ENCODE data around the gene ABCA13.
"Not testable (repeated sequence)": the region's sequence is repeated elsewhere in the genome, so short reads cannot be mapped to it uniquely, and the experiment has no call there.

Gene ABCA13, protein sequence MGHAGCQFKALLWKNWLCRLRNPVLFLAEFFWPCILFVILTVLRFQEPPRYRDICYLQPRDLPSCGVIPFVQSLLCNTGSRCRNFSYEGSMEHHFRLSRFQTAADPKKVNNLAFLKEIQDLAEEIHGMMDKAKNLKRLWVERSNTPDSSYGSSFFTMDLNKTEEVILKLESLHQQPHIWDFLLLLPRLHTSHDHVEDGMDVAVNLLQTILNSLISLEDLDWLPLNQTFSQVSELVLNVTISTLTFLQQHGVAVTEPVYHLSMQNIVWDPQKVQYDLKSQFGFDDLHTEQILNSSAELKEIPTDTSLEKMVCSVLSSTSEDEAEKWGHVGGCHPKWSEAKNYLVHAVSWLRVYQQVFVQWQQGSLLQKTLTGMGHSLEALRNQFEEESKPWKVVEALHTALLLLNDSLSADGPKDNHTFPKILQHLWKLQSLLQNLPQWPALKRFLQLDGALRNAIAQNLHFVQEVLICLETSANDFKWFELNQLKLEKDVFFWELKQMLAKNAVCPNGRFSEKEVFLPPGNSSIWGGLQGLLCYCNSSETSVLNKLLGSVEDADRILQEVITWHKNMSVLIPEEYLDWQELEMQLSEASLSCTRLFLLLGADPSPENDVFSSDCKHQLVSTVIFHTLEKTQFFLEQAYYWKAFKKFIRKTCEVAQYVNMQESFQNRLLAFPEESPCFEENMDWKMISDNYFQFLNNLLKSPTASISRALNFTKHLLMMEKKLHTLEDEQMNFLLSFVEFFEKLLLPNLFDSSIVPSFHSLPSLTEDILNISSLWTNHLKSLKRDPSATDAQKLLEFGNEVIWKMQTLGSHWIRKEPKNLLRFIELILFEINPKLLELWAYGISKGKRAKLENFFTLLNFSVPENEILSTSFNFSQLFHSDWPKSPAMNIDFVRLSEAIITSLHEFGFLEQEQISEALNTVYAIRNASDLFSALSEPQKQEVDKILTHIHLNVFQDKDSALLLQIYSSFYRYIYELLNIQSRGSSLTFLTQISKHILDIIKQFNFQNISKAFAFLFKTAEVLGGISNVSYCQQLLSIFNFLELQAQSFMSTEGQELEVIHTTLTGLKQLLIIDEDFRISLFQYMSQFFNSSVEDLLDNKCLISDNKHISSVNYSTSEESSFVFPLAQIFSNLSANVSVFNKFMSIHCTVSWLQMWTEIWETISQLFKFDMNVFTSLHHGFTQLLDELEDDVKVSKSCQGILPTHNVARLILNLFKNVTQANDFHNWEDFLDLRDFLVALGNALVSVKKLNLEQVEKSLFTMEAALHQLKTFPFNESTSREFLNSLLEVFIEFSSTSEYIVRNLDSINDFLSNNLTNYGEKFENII (N-terminal part only)

DNA sequence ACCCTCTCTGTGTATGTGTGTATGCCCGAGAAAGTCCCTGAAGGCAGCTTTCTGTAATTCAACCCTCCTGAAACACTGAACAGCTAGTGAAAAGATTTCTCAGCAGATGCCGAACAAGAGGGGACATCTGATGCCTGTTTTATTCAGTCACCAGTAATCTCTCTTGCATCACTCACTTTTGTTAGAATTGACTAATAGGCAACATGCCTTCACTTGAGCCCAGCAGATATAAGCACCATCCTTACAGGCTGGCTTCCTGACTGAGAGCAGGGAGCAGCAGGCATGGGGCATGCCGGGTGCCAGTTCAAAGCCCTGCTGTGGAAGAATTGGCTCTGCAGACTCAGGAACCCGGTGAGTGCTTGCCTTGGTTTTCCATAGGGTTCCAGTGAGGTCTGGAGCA is at the start of gene ABCA13:
Gene ABCA13 (plus strand): TSS at position 257 of the 400 bp plus-strand sequence. CDS start 26 bp downstream, at position 283.
- DNase-seq: peak; percentile 17

DNA sequence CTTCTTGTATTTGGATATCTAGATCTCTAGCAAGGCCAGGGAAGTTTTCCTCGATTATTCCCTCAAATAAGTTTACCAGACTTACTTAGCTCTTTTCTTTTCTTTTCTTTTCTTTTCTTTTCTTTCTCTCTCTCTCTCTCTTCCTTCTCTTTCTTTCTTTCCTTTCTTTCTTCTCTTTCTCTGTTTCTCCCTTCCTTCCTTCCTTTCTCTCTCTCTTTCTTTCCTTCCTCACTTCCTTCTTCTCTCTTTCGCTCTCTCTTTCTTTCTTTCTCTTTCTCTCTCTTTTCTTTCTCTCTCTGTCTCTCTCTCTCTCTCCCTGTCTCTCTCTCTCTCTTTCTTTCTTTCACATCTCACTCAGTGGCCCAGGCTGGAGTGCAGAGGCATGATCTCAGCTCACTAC is 45.2 kb upstream of the ABCA13 start:
- DNase-seq: no peak

DNA sequence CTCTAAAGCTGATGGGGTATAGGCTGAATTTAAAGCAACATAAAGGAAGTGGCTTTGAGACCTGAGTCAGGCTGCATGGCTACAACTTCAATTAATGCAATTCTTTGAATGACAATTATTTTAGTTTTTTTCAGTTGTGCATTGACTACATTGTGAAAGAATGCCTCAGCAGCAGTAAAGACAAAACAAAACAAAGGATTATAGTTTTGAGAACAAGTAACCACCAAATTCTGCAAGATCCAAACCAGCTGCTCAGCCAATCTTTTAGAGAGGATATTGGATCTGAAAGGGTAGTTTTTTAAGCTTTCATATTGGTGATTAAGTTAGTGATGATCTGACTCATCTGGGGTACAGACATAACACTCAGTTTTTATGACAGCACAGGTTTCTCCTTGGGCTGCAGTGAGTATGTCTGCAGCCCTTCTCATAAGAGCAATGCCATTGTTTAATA is 40.6 kb upstream of the ABCA13 start:
- DNase-seq: peak; percentile 61

DNA sequence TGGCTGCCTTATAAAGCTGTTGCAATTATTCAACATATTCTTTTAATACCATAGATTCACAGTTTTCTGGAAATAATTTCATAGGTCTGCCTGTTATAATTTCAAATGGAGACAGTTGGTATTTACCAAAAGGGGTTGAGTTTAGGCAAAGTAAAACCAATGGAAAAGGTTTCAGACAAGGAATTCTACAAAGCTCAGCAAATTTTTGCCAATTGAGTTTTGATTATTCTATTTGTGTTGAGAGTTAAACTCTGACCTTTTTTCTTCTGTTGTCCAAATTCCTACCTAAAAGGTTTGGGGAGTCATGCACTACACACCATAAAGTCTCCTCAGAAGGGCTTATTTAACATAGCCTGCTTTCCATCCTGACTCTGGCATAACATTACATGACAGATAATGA is 38.5 kb upstream of the ABCA13 start:
- no peak for DNase-seq

DNA sequence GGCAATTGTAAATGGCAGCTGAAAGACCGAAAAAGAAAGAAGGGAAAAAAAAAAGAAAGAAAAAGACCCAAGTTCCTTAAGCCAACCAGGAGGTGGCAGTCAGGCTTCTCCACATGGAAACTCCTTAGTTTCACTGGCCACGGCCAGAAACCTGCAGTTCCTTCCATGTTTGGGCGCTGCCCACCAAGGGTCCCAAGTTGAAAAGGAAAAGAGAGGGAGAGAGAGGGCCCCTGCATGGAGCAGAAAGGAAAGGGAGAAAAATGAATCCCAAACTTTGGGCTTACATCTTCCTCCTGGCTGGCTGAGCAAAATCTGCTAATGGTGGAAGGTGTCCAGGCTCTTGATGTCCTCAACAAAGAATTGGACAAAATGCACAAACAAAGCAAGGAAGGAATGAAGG is 31.8 kb upstream of the ABCA13 start:
- DNase-seq: no peak

DNA sequence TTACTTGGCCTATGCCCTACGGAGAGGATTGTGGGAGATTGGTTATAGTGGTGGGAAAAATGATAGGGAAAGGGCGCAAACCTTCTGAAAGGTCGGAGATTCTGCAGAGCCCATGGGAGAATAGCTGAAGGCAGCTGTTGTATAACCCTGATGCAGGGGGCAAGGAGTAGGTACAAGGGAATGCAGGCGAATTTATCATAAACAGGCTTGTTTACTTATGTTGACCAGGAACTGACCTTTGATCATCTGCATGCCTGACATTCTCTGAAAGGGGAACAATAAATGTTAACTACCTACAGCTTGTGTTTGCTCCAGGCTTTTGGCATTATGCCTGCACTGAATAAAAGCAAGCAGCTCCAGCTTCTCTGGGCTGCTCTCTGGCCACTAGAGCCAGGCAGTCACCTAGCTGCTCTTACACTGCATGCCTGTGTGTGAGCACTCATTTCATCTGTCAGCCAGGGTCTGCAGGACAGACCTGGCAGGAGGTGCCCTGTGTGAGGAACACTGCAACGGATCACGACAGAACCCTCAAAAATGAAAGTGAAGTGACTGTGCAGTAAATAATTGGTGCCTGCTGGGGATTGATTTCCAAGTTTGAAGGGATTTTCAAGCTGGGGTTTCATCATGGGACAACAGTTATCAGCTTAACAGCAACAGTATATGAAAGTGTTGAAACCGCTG is 31.1 kb upstream of the ABCA13 start:
- peak; percentile 21 for DNase-seq

DNA sequence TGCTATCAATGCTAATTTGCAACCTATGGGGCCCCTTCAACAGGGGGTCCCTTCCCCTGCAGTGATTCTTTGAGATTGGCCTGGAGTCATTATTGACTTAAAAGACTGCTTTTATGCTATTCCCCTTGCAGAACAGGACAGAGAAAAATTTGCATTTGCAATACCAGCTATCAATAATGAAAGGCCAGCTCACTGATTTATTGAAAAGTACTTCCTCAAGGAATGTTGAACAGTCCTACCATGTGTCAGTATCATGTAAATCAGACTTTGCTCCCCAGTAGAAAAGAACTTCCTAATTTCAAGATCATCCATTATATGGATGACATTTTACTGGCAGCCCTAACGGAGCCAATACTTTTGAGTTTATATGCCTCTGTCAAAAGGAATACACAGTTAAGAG is 29.7 kb upstream of the ABCA13 start:
- DNase-seq: no peak

DNA sequence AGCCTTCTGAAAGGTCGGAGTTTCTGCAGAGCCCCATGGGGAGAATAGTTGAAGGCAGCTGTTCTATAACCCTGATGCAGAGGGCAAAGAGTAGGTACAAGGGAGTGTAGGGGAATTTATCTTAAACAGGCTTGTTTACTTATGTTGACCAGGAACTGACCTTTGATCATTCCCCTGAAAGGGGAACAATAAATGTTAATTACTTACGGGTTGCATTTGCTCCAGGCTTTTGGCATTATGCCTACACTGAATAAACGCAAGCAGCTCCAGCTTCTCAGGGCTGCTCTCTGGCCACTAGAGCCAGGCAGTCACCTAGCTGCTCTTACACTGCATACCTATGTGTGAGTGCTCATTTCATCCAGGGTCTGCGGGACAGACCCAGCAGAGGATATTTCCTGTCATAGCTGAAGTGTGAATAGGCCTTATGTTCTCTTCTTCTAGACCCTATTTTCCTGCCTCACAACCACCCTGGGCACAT is 26.9 kb upstream of the ABCA13 start:
- no peak for DNase-seq

DNA sequence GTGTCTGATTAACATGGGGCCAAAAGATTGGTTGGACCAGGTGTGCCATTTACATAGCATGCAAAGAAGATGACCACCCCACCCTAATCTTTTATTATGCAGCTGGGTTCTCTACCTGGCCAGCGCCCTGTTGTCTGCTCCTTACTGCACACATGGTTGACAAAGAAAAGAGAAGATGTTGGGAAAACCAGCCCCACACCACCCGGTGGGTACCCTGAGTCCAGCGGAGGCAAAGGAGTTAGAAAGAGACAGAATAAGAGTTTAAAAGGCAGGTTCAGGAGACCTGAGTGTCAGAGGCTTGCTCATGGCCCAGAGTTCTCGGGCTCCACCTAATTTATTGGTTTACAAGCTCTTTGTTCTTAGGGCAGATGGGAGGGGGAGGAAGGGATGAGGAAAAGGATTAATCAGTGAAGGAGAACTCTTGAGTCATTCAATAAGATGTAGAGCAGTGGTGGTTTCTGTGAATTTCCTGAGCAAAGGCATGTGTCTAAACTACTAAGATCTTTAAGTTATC is 24.1 kb upstream of the ABCA13 start:
- no peak for DNase-seq

DNA sequence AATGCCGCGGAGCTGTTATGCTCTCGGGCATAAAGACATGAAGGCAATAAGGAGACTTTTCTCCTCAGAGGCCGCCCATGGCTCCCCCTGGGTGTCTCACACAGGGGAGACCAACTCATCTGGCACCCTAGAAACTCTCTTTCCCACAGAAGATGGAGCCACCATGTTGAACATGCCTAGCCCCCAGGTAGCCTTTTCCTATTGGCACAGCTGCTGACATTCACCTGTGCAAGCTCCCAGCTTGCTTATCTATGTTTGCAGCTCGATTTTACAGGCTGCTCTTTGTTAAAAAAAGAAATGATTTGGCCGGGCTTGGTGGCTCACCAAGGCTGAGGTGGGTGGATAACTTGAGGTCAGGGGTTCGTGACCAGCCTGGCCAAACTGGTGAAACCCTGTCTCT is 23.6 kb upstream of the ABCA13 start:
- not testable (repeated sequence) for DNase-seq

DNA sequence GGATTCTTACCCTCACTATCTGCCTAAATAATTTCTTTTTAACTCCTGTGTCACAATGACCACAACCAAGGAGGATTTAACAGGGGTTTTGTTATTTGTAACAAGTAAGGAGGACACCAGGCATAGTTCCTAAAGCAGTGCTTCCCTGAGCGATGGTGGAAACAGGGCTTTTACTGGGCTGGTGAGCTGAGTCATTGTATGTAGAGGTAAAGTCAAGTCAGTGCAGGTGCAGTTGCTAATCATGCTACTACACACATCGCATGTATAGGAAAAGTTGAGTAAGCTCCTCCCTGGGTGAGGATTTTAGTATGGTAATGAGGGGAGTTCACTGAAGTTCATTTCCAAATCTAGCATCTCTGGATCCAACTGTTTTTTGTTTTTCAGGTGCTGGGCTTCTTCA is 22.9 kb upstream of the ABCA13 start:
- no peak for DNase-seq

DNA sequence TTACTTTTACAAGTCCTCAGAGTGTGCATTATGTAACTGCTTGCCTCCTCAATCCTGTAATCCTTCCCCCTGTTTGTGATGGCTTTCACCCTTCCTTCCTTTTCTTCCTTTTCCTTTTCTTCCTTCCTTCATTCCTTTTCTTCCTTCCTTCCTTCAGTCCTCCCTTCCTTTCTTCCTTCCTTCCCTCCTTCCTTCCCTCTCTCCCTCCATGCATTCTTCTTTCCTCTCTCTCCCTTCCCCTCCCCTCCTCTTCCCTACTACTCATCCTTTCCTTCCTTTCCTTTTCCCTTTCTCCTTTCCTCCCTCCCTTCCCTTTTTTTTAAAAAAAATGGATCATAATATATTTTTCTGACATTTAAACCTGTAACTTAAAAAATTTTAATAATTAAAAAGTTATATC is 22.2 kb upstream of the ABCA13 start:
- DNase-seq: no peak

DNA sequence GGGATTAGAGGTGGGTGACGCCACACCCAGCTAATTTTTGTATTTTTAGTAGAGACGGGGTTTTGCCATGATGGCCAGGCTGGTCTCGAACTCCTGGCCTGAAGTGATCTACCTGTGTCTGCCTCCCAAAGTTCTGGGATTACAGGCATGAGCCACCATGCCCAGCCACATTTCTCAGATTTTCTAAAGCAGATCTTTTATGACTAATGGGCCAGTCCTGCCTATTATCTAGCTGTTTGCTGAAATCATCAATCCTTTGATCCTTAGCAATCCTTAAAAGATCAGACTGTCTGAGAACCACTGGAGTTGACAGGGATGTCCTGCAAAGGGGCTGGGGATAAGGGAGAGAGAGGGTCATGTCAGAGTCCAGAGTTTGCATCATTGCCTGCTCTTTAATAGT is 21.2 kb upstream of the ABCA13 start:
- DNase-seq: no peak

DNA sequence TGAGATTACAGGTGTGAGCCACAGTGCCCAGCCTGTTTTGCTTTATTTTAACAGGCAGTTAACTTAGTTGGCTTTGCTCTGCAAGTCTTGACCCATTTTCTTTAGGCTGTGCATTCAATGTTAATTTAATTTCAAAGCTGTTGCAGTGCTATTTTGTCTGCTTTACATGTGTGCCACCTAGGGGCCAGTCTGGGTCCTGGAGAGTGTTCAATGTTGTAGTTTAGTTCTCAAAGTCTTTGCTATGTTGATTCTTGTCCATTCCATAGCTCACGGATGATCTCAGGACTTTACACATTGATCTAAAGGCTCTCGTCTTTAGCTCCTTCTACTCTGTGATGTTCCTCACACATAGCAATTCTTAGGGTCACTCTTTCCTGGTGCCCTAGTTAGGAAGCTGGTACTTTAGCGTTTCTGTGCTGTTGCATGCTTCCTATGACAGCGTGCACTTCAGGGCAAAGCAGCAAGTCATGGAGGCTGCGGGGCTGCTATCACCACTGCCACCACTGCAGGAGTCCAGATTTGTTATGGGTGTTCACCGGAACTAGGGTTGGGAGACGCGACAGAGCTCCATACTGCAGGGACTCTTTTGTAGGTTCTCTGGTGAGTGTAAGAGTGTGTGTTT is 16.4 kb upstream of the ABCA13 start:
- DNase-seq: peak; percentile 49

DNA sequence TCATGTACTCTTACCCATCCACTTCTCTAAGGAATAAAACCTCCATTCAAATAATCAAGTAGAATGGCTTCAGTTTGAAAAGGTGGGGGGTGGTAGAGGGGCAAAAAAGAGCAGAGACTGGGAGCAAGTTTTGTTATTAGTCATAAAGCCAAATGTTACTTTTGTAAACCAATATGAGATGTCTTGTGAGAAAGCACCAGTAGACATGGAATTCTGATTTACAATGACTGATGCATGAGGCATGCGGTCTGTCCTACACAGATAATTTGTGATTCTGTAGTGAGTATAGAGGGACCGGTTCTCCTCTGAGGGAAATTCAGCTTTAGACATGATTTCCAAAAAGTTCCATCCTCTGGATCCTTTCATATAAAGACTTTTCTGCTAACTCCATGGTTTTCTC is 12.9 kb upstream of the ABCA13 start:
- DNase-seq: peak; percentile 53

DNA sequence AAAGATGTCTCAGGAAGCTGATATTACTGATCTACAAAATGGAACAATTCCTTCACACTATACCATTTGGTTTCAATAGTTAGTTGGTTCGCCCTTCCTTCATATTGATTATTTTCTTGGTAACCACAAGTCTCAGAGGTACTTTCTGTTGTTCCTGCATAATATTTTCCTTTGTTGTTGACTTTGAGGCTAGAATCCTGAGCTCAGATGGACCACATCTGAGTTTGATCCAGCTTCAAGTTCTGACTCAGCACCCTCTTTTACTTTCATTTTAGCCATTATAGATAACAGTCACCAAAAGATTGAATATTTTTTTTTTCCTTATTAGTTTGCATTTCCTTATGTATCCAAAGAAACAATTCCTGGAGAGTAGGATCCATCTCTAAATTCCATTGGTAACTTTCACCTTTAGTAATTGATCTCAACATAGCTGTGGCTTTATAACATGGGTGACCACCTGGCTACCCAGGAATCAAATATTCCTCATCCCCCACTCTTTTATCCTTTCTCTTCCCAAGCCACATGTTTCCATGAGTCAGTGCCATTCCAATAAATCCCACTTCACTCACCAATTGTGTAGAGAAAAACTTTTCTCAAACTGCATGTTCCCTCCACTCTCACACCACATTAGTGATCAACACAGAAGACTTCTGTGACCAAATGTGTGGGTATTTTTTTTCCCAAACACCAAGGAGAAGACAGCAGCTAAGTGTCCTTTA is 9.7 kb upstream of the ABCA13 start:
- DNase-seq: no peak

DNA sequence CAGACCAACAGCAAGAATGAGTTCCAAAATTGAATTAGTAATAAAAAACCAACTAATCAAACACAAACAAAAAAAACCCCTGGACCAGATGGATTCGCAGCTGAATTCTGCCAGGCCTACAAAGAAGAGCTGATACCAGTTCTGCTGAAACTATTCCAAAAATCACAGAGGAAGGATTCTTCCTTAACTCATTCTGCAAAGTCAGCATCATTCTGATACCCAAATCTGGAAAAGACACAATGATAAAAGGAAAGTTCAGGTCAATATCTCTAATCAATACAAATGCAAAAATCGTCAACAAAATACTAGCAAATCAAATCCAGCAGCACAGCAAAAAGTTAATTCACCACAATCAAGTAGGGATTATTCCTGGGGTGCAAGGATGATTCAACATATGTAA is 6.1 kb upstream of the ABCA13 start:
- no peak for DNase-seq

DNA sequence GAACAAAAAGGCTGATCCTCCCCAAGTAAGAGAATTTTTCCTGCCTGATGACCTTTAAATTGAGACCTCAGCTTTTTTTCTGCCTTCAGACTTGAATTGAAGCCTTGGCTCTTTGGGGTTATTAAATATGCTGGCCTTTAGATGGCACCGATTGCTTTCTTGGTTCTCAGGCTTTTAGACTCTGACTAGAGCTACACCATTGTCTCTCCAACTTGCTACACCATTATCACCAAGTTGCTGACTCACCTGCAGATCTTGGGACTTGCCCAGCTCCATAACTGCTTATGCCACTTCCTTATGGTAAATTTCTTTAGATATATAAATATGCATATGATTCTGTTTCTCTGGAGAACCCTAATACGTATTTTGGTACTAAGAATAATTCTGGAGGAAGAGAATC is 3.1 kb upstream of the ABCA13 start:
- DNase-seq: peak; percentile 26

DNA sequence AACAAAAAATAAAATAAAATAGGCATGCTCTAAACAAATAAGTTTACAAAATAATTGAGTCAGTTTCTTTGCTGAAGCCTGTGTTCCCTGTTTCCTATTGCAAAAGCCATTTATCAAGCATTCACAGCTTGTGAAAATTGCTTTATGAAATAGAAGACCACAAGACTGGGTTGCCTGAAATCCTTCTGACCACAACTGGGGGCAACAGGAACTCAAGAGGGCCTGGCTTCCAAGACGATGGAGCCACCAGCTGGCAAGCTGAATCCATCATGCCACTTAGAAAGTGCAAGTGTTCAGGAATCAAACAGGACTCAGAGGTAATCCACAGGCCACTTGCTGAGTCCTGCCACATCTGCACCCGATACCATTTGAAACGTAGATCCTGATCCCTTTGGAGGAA is 752 bp upstream of the ABCA13 start:
- no peak for DNase-seq

DNA sequence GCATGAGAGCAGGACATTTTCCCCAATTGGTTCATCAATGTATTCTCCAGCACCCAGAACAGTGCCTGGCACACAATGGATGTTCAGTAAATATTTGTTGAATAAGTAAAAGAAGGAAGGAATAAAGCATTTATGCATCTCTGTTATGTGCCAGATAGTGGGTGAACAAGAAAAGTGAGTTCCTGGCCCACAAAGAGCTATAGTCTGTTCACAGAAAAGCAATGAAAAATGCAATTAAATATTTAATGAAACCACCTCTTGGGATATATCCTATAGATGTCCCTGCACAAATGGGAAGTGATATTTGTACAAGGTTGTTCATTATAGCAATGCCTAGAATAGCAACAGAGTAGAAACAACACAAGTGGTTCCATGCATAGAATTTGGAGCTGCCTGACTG is 2.1 kb downstream of the ABCA13 start:
- no peak for DNase-seq

Measured in fibroblast of skin of right quadriceps (primary cell).